OCI-LY3 (cell line): ENCODE data around the gene FAF2.

Experiments used
- H2AFZ ChIP-seq: fragments of 200-600, 300-600 bp; shearing (Covaris generic); 2 replicates; pipeline ENCODE4 v1.6.0; 2014; ENCODE audit warnings: antibody characterized with exemption, low read depth, low read length
- H3K27ac ChIP-seq: fragments of 200-600, 300-600 bp; sonication (generic); 2 replicates; pipeline ENCODE4 v1.5.1; 2014; ENCODE audit warnings: mild to moderate bottlenecking, low read length, moderate library complexity, mixed read lengths
- H3K27me3 ChIP-seq: fragments of 200-600, 300-600 bp; sonication (generic); 2 replicates; pipeline ENCODE4 v1.6.1; 2014; ENCODE audit warnings: low read depth, low read length, mixed read lengths
- H3K36me3 ChIP-seq: fragments of 200-600, 300-600 bp; sonication (generic); replicated peaks from 2 replicates; pipeline ENCODE3; 2014; ENCODE audit warnings: low read depth, low read length, mixed read lengths
- H3K4me1 ChIP-seq: fragments of 300-600, 200-600 bp; sonication (generic); 2 replicates; pipeline ENCODE4 v1.6.1; 2014; ENCODE audit warnings: low read length, mixed read lengths
- H3K4me2 ChIP-seq: fragments of 200-600, 300-600 bp; sonication (generic); 2 replicates; pipeline ENCODE4 v1.6.1; 2014; ENCODE audit warnings: low read length, mixed read lengths
- H3K4me3 ChIP-seq: fragments of 300-600, 200-600 bp; sonication (generic); 2 replicates; pipeline ENCODE4 v1.5.1; 2014; ENCODE audit warnings: antibody characterized with exemption, mild to moderate bottlenecking, low read length, moderate library complexity
- H3K79me2 ChIP-seq: fragments of 300-600, 200-600 bp; shearing (Covaris generic); 2 replicates; pipeline ENCODE4 v1.6.1; 2014; ENCODE audit warnings: mild to moderate bottlenecking, low read length, mixed read lengths
- H3K9ac ChIP-seq: fragments of 300-600, 200-600 bp; shearing (Covaris generic); 2 replicates; pipeline ENCODE4 v1.6.0; 2014; ENCODE audit warnings: mild to moderate bottlenecking, low read length, moderate library complexity
- H3K9me3 ChIP-seq: fragments of 200-600, 300-600 bp; shearing (Covaris generic); 2 replicates; pipeline ENCODE4 v1.6.1; 2014; ENCODE audit warnings: low read length, mixed read lengths; ENCODE audit not compliant: insufficient read depth
- H4K20me1 ChIP-seq: fragments of 200-600, 300-600 bp; sonication (generic); 2 replicates; pipeline ENCODE4 v1.6.1; 2016; ENCODE audit warnings: low read length, mixed read lengths; ENCODE audit not compliant: insufficient read depth
- CTCF ChIP-seq: fragments of 200-600, 300-600 bp; sonication (generic); IDR thresholded peaks from 2 replicates; pipeline ENCODE4 v1.5.1; 2014; ENCODE audit warnings: antibody characterized with exemption, low read length, low read depth
- EZH2phosphoT487 ChIP-seq: fragments of 200-600 bp; shearing (Covaris generic); IDR thresholded peaks from 2 replicates; pipeline ENCODE4 v1.6.1; 2018; ENCODE audit warnings: antibody characterized with exemption, mixed run types, low read depth

FAF2 gene

GRCh38 chr5:176463113-176463764 lies 15.1 kb downstream of the FAF2 start:
- Histone ChIP-seq H3K4me3 (no peak overlapping the region), H3K36me3 (peaks cover 22% of the 10 kb centered on the region), H3K79me2 (peaks cover 79% of the 10 kb centered on the region), H3K27me3 (no peaks in the 10 kb centered on the region), H3K27ac (no peak overlapping the region), H3K4me2 (no peak overlapping the region), H2AFZ (no peak overlapping the region), H3K4me1 (no peaks in the 10 kb centered on the region), H3K9me3 (no peaks in the 10 kb centered on the region), H4K20me1 (peaks cover 8% of the 10 kb centered on the region; the same call in 1 of the 2 replicates), H3K9ac (no peak overlapping the region)
- TF ChIP-seq CTCF (no peak), EZH2phosphoT487 (no peak)

- Histone ChIP-seq H3K4me3 (no peak overlapping the region), H3K4me2 (no peak overlapping the region), H3K9me3 (no peaks in the 10 kb centered on the region), H2AFZ (no peak overlapping the region), H3K9ac (no peak overlapping the region), H3K36me3 (peaks cover 11% of the 10 kb centered on the region), H3K4me1 (no peaks in the 10 kb centered on the region), H3K27me3 (no peaks in the 10 kb centered on the region), H3K27ac (no peak overlapping the region), H4K20me1 (peaks cover 8% of the 10 kb centered on the region; the same call in 1 of the 2 replicates), H3K79me2 (peaks cover 53% of the 10 kb centered on the region)
- no peak for TF ChIP-seq CTCF
- no peak for TF ChIP-seq EZH2phosphoT487
Observed at GRCh38 chr5:176466245-176466871, 18.2 kb downstream of the FAF2 start.

GRCh38 chr5:176469296-176469695 lies 21.1 kb downstream of the FAF2 start:
- no peak for TF ChIP-seq EZH2phosphoT487
- TF ChIP-seq CTCF, result no peak
- Histone ChIP-seq H3K79me2 (peaks cover 35% of the 10 kb centered on the region), H2AFZ (no peak overlapping the region), H3K27ac (no peak overlapping the region), H3K4me1 (no peaks in the 10 kb centered on the region), H3K36me3 (peaks cover 28% of the 10 kb centered on the region), H3K4me2 (no peak overlapping the region), H3K4me3 (no peak overlapping the region), H4K20me1 (peaks cover 13% of the 10 kb centered on the region), H3K9me3 (no peaks in the 10 kb centered on the region), H3K9ac (no peak overlapping the region), H3K27me3 (no peaks in the 10 kb centered on the region)

- no peak overlapping the region for H3K4me3 ChIP-seq
- no peak overlapping the region for H3K4me2 ChIP-seq
- no peaks in the 10 kb centered on the region for H3K27me3 ChIP-seq
- peaks cover 35% of the 10 kb centered on the region for H3K79me2 ChIP-seq
- no peak overlapping the region for H2AFZ ChIP-seq
- peaks cover 32% of the 10 kb centered on the region for H3K36me3 ChIP-seq
- no peak overlapping the region for H3K27ac ChIP-seq
- TF ChIP-seq CTCF (no peak), EZH2phosphoT487 (no peak)
- no peaks in the 10 kb centered on the region for H3K4me1 ChIP-seq
- H3K9ac ChIP-seq, result no peak overlapping the region
- H3K9me3 ChIP-seq, result no peaks in the 10 kb centered on the region
- H4K20me1 ChIP-seq, result peaks cover 14% of the 10 kb centered on the region
Observed at GRCh38 chr5:176470539-176470938, 22.4 kb downstream of the FAF2 start.
